Measurements from ENCODE around the gene HLA-DOA. TPM values are rescaled to one million over a fixed set of nuclear protein-coding genes. Genes with fewer than 3 reads are reported as not detected.

The HLA-DOA gene
- total RNA-seq, 1 donor from 2014 or later = not detected

- Mint-ChIP-seq H3K36me3 (ENCODE audit: unreplicated experiment) (no peaks in the 10 kb centered on the region), H3K9me3 (ENCODE audit: unreplicated experiment) (peaks cover 9% of the 10 kb centered on the region), H3K27me3 (ENCODE audit: unreplicated experiment) (no peaks in the 10 kb centered on the region), H3K4me3 (ENCODE audit: unreplicated experiment) (no peak overlapping the region), H3K27ac (ENCODE audit: unreplicated experiment) (no peak overlapping the region), H3K4me1 (ENCODE audit: unreplicated experiment) (peaks cover 24% of the 10 kb centered on the region)
- TF ChIP-seq CTCF (IDR thresholded peaks at IDR 0.05) = no peak
- no peak for DNase-seq (ENCODE audit: extremely low spot score, unreplicated experiment)
Observed at GRCh38 chr6:32963866-32964265, 45.5 kb downstream of the HLA-DOA start.

- Mint-ChIP-seq H3K9me3 (ENCODE audit: unreplicated experiment) (peaks cover 9% of the 10 kb centered on the region), H3K4me3 (ENCODE audit: unreplicated experiment) (no peak overlapping the region), H3K27ac (ENCODE audit: unreplicated experiment) (no peak overlapping the region), H3K27me3 (ENCODE audit: unreplicated experiment) (no peaks in the 10 kb centered on the region), H3K36me3 (ENCODE audit: unreplicated experiment) (peaks cover 4% of the 10 kb centered on the region), H3K4me1 (ENCODE audit: unreplicated experiment) (peaks cover 19% of the 10 kb centered on the region)
- no peak for DNase-seq (ENCODE audit: extremely low spot score, unreplicated experiment)
- no peak for TF ChIP-seq CTCF (IDR thresholded peaks at IDR 0.05)
Observed at GRCh38 chr6:32962213-32962826, 47.1 kb downstream of the HLA-DOA start.

- H3K27ac Mint-ChIP-seq (ENCODE audit: unreplicated experiment) = no peak overlapping the region
- no peak for DNase-seq (ENCODE audit: extremely low spot score, unreplicated experiment)
- no peaks in the 10 kb centered on the region for H3K27me3 Mint-ChIP-seq (ENCODE audit: unreplicated experiment)
- peaks cover 4% of the 10 kb centered on the region for H3K4me1 Mint-ChIP-seq (ENCODE audit: unreplicated experiment)
- H3K4me3 Mint-ChIP-seq (ENCODE audit: unreplicated experiment) = no peak overlapping the region
- no peak for TF ChIP-seq CTCF (IDR thresholded peaks at IDR 0.05)
- H3K36me3 Mint-ChIP-seq (ENCODE audit: unreplicated experiment) = peaks cover 4% of the 10 kb centered on the region
- peaks cover 9% of the 10 kb centered on the region for H3K9me3 Mint-ChIP-seq (ENCODE audit: unreplicated experiment)
Observed at GRCh38 chr6:32960563-32960962, 48.8 kb downstream of the HLA-DOA start.

GRCh38 chr6:32956176-32956575 is 53.2 kb downstream of the HLA-DOA start:
- Mint-ChIP-seq H3K27ac (ENCODE audit: unreplicated experiment) (no peak overlapping the region), H3K4me1 (ENCODE audit: unreplicated experiment) (peaks cover 6% of the 10 kb centered on the region), H3K27me3 (ENCODE audit: unreplicated experiment) (peaks cover 4% of the 10 kb centered on the region), H3K36me3 (ENCODE audit: unreplicated experiment) (peaks cover 4% of the 10 kb centered on the region), H3K9me3 (ENCODE audit: unreplicated experiment) (no peaks in the 10 kb centered on the region), H3K4me3 (ENCODE audit: unreplicated experiment) (no peak overlapping the region)
- no peak for TF ChIP-seq CTCF (IDR thresholded peaks at IDR 0.05)
- peak; percentile 27 for DNase-seq (ENCODE audit: extremely low spot score, unreplicated experiment)

- Mint-ChIP-seq H3K27me3 (ENCODE audit: unreplicated experiment) (peaks cover 4% of the 10 kb centered on the region), H3K9me3 (ENCODE audit: unreplicated experiment) (no peaks in the 10 kb centered on the region), H3K36me3 (ENCODE audit: unreplicated experiment) (peaks cover 4% of the 10 kb centered on the region), H3K4me1 (ENCODE audit: unreplicated experiment) (peaks cover 6% of the 10 kb centered on the region), H3K4me3 (ENCODE audit: unreplicated experiment) (no peak overlapping the region), H3K27ac (ENCODE audit: unreplicated experiment) (no peak overlapping the region)
- DNase-seq (ENCODE audit: extremely low spot score, unreplicated experiment) = no peak
- peak; percentile 30 for TF ChIP-seq CTCF (IDR thresholded peaks at IDR 0.05)
Observed at GRCh38 chr6:32954986-32955802, 54.2 kb downstream of the HLA-DOA start.

Data from osteocyte (in vitro differentiated cells).